K562 (cell line): ENCODE data around the gene VPS37B. TPM values are rescaled to one million over a fixed set of nuclear protein-coding genes. Genes with fewer than 3 reads are reported as not detected.

Experiments
- BCOR ChIP-seq: fragments of 450-650 bp; IDR thresholded peaks from 2 replicates; pipeline ENCODE4 v1.6.1; 2016
- CREB1 ChIP-seq, 2 experiments: sonication (generic) in 1 of 2; formaldehyde crosslinking in 1 of 2; IDR thresholded peaks; 2 replicates each; pipeline versions ENCODE4 v1.6.1 to v1.8.0; 2012 to 2022; ENCODE audit warnings: inconsistent platforms in 1 of 2, mild to moderate bottlenecking in 1 of 2, missing genetic modification reagents in 1 of 2, moderate library complexity in 1 of 2
- EGR1 ChIP-seq: fragments of 450-650 bp; conservative IDR thresholded peaks from 2 replicates; pipeline ENCODE4 v1.6.1; 2017; ENCODE audit warnings: mild to moderate bottlenecking
- GATAD2A ChIP-seq: fragments of 450-650 bp; IDR thresholded peaks from 2 replicates; pipeline ENCODE4 v1.6.1; 2017
- HEY1 ChIP-seq: fragments of 250-450 bp; sonication (Bioruptor Pico); IDR thresholded peaks from 2 replicates; pipeline ENCODE4 v1.5.0; 2020; ENCODE audit warnings: mild to moderate bottlenecking, moderate library complexity, borderline replicate concordance
- KDM4B ChIP-seq, 2 experiments: fragments of 450-650 bp in 1 of 2; sonication (generic) in 1 of 2; IDR thresholded peaks; 2 replicates each; pipeline ENCODE4 v1.6.1; 2016 to 2017; ENCODE audit warnings: borderline replicate concordance in 2 of 2, antibody characterized with exemption in 1 of 2, low read depth in 1 of 2, mild to moderate bottlenecking in 1 of 2
- MAFG ChIP-seq: fragments of 450-650 bp; conservative IDR thresholded peaks from 2 replicates; pipeline ENCODE4 v1.6.1; 2016; ENCODE audit warnings: missing genetic modification characterization, missing compliant biosample characterization
- NR2C2 ChIP-seq, 2 experiments: fragments of 200-800 bp in 1 of 2; sonication (Bioruptor generic) in 1 of 2; sonication (generic) in 1 of 2; formaldehyde crosslinking in 1 of 2; IDR thresholded peaks; 2 replicates each; pipeline versions ENCODE4 v1.6.1 to v1.8.0; 2016 to 2022; ENCODE audit warnings: mild to moderate bottlenecking in 1 of 2, missing compliant biosample characterization in 1 of 2, missing genetic modification characterization in 1 of 2, missing genetic modification reagents in 1 of 2
- PCBP1 ChIP-seq: fragments of 200-400 bp; formaldehyde crosslinking; IDR thresholded peaks from 2 replicates; pipeline ENCODE4 v1.6.1; 2018; ENCODE audit warnings: mild to moderate bottlenecking, low read depth, low read length; ENCODE audit not compliant: poor library complexity, severe bottlenecking
- PRMT5 ChIP-seq: sonication (generic); formaldehyde crosslinking; IDR thresholded peaks from 2 replicates; pipeline ENCODE4 v1.5.0; 2020; ENCODE audit warnings: missing genetic modification reagents
- RBBP5 ChIP-seq: fragments of 200-600 bp; sonication (generic); IDR thresholded peaks from 2 replicates; pipeline ENCODE4 v1.6.1; 2012; ENCODE audit warnings: borderline replicate concordance, mild to moderate bottlenecking, low read length, control low read depth, inconsistent platforms; ENCODE audit not compliant: insufficient read depth, poor library complexity, severe bottlenecking
- SMARCC2 ChIP-seq: fragments of 450-650 bp; IDR thresholded peaks from 2 replicates; pipeline ENCODE4 v1.6.1; 2017; ENCODE audit warnings: antibody characterized with exemption, moderate library complexity, mild to moderate bottlenecking, low read depth
- SP1 ChIP-seq: sonication (generic); formaldehyde crosslinking; IDR thresholded peaks from 2 replicates; pipeline ENCODE4 v1.8.1; 2022; ENCODE audit warnings: mild to moderate bottlenecking, missing genetic modification reagents
- ZNF197 ChIP-seq: fragments of 200-800 bp; sonication (Bioruptor generic); IDR thresholded peaks from 2 replicates; pipeline ENCODE4 v1.6.1; 2016; ENCODE audit warnings: low read depth, missing genetic modification characterization, missing compliant biosample characterization
- ZNF316 ChIP-seq: fragments of 450-650 bp; IDR thresholded peaks from 2 replicates; pipeline ENCODE4 v1.6.1; 2016
- ZNF717 ChIP-seq: fragments of 250-450 bp; sonication (Bioruptor Pico); IDR thresholded peaks from 2 replicates; pipeline ENCODE4 v1.5.0; 2021
- polyA plus RNA-seq, 8 experiments: library from polyadenylated mRNA; depleted of rRNA in 4 of 8; stranded (reverse) in 5 of 8; unstranded in 3 of 8; fragments of >200 nt; fragmentation: Nextera tagmentation in 2 of 8; fragmentation: Illumina TruSeq in 1 of 8; extraction: Ambion mirVana in 2 of 8; extraction: Trizol in 1 of 8; gene quantifications; 2 replicates each; pipeline versions ENCODE4 v1.2.1 to v1.2.3, GENCODE V29; 2011 to 2014; ENCODE audit warnings: inconsistent platforms in 1 of 8, missing spikeins in 1 of 8
- total RNA-seq, 7 experiments: library from RNA; depleted of rRNA in 6 of 7; stranded (reverse); fragments of >200 nt in 6 of 7; fragmentation: Illumina TruSeq in 2 of 7; extraction: Trizol in 2 of 7; gene quantifications; 2 replicates each; pipeline versions ENCODE4 v1.2.1 to v1.2.3, GENCODE V29; 2011 to 2021; ENCODE audit warnings: low replicate concordance in 1 of 7
- TF ChIP-seq, protein P1 (sequence below): fragments of 250-450 bp; sonication (Bioruptor Pico); IDR thresholded peaks from 2 replicates; pipeline ENCODE4 v1.5.0; 2021
- TF ChIP-seq, protein P2 (sequence below): fragments of 450-650 bp; conservative IDR thresholded peaks from 2 replicates; pipeline ENCODE4 v1.6.1; 2016; ENCODE audit warnings: missing genetic modification characterization, low read depth, mild to moderate bottlenecking, control low read depth, missing compliant biosample characterization
- TF ChIP-seq, protein P3 (sequence below): fragments of 450-650 bp; formaldehyde crosslinking; conservative IDR thresholded peaks from 2 replicates; pipeline ENCODE4 v1.4.0; 2022; ENCODE audit warnings: mild to moderate bottlenecking, missing genetic modification characterization
- TF ChIP-seq, protein P4 (sequence below): sonication (generic); formaldehyde crosslinking; IDR thresholded peaks from 2 replicates; pipeline ENCODE4 v1.8.1; 2023; ENCODE audit warnings: mild to moderate bottlenecking, missing genetic modification reagents

Gene VPS37B
- total and polyA plus RNA-seq, 9 of the 15 experiments (the other 6 are each of a cell fraction or from before 2014, with no cell fraction given): 0.28 to 37.4 (median 17.9) TPM

DNA sequence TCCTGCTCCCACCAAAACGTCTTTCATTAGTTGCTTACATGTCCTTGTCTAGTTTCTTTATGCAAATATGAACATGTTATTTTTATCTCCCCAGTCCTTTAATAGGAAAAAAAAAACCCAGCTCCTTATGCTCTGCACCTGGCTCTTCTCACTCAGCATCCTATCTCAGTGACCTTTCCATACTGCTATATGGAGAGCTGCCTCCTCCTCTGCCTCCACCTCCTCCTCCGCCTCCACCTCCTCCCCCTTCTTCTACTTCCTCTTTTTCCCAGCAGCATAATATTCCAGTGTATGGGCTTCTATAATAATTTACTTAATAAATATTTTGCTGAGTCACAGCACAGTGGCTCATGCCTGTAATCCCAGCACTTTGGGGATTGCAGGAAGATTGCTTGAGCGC is 38.8 kb upstream of the VPS37B start (continued):
- TF ChIP-seq, protein P1, sequence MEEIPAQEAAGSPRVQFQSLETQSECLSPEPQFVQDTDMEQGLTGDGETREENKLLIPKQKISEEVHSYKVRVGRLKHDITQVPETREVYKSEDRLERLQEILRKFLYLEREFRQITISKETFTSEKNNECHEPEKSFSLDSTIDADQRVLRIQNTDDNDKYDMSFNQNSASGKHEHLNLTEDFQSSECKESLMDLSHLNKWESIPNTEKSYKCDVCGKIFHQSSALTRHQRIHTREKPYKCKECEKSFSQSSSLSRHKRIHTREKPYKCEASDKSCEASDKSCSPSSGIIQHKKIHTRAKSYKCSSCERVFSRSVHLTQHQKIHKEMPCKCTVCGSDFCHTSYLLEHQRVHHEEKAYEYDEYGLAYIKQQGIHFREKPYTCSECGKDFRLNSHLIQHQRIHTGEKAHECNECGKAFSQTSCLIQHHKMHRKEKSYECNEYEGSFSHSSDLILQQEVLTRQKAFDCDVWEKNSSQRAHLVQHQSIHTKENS: no peak
- TF ChIP-seq ZNF197 (CRISPR knock-in tag) (no peak), SMARCC2 (no peak), GATAD2A (no peak), CREB1 (IDR thresholded peaks at IDR 0.05) (no peak), CREB1 (CRISPR knock-in tag; IDR thresholded peaks at IDR 0.05) (no peak), SP1 (no peak), NR2C2 (CRISPR knock-in tag; IDR thresholded peaks at IDR 0.05) (no peak), NR2C2 (tag; IDR thresholded peaks at IDR 0.05) (no peak), RBBP5 (no peak), EGR1 (peak; percentile 66), PCBP1 (no peak), KDM4B (IDR thresholded peaks at IDR 0.05; ENCODE audit: borderline replicate concordance in 2 of 2, low read depth in 1 of 2) (no peak), PRMT5 (CRISPR knock-in tag) (no peak), MAFG (tag) (peak; percentile 57), ZNF717 (no peak), BCOR (0 out of 2 replicates have a peak, but pooled peaks have one; percentile 8), ZNF316 (0 out of 2 replicates have a peak, but pooled peaks have one; percentile 3), HEY1 (CRISPR knock-in tag) (no peak)
- TF ChIP-seq, protein P2, sequence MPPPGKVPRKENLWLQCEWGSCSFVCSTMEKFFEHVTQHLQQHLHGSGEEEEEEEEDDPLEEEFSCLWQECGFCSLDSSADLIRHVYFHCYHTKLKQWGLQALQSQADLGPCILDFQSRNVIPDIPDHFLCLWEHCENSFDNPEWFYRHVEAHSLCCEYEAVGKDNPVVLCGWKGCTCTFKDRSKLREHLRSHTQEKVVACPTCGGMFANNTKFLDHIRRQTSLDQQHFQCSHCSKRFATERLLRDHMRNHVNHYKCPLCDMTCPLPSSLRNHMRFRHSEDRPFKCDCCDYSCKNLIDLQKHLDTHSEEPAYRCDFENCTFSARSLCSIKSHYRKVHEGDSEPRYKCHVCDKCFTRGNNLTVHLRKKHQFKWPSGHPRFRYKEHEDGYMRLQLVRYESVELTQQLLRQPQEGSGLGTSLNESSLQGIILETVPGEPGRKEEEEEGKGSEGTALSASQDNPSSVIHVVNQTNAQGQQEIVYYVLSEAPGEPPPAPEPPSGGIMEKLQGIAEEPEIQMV (tag): no peak
- TF ChIP-seq, protein P3, sequence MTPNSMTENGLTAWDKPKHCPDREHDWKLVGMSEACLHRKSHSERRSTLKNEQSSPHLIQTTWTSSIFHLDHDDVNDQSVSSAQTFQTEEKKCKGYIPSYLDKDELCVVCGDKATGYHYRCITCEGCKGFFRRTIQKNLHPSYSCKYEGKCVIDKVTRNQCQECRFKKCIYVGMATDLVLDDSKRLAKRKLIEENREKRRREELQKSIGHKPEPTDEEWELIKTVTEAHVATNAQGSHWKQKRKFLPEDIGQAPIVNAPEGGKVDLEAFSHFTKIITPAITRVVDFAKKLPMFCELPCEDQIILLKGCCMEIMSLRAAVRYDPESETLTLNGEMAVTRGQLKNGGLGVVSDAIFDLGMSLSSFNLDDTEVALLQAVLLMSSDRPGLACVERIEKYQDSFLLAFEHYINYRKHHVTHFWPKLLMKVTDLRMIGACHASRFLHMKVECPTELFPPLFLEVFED (CRISPR knock-in tag): no peak
- TF ChIP-seq, protein P4, sequence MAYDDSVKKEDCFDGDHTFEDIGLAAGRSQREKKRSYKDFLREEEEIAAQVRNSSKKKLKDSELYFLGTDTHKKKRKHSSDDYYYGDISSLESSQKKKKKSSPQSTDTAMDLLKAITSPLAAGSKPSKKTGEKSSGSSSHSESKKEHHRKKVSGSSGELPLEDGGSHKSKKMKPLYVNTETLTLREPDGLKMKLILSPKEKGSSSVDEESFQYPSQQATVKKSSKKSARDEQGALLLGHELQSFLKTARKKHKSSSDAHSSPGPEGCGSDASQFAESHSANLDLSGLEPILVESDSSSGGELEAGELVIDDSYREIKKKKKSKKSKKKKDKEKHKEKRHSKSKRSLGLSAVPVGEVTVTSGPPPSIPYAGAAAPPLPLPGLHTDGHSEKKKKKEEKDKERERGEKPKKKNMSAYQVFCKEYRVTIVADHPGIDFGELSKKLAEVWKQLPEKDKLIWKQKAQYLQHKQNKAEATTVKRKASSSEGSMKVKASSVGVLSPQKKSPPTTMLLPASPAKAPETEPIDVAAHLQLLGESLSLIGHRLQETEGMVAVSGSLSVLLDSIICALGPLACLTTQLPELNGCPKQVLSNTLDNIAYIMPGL (CRISPR knock-in tag): no peak
